Ishikawa (cell line): Measurements from ENCODE around the gene DDX49.

ENCODE experiments used
- CEBPB ChIP-seq: IDR thresholded peaks from 2 replicates; pipeline ENCODE4 v1.6.1; 2012
- CREB1 ChIP-seq: IDR thresholded peaks from 2 replicates; pipeline ENCODE4 v1.6.1; 2012; ENCODE audit warnings: low read depth
- EGR1 ChIP-seq: IDR thresholded peaks from 2 replicates; pipeline ENCODE4 v1.6.1; 2012
- EP300 ChIP-seq: IDR thresholded peaks from 2 replicates; pipeline ENCODE4 v1.6.1; 2012; ENCODE audit warnings: borderline replicate concordance
- FOXM1 ChIP-seq: IDR thresholded peaks from 2 replicates; pipeline ENCODE4 v1.6.1; 2012; ENCODE audit warnings: low read depth, borderline replicate concordance
- MAX ChIP-seq: IDR thresholded peaks from 2 replicates; pipeline ENCODE4 v1.6.1; 2012
- NFIC ChIP-seq: IDR thresholded peaks from 2 replicates; pipeline ENCODE4 v1.6.1; 2012
- RAD21 ChIP-seq: IDR thresholded peaks from 2 replicates; pipeline ENCODE4 v1.6.1; 2012; ENCODE audit warnings: low read depth
- REST ChIP-seq: IDR thresholded peaks from 2 replicates; pipeline ENCODE4 v1.6.1; 2012; ENCODE audit warnings: low read depth, mild to moderate bottlenecking
- TAF1 ChIP-seq: IDR thresholded peaks from 2 replicates; pipeline ENCODE4 v1.6.1; 2012; ENCODE audit warnings: low read depth, mild to moderate bottlenecking
- TCF12 ChIP-seq: IDR thresholded peaks from 2 replicates; pipeline ENCODE4 v1.6.1; 2012; ENCODE audit warnings: low read depth
- TEAD4 ChIP-seq: IDR thresholded peaks from 2 replicates; pipeline ENCODE4 v1.6.1; 2012
- USF1 ChIP-seq: IDR thresholded peaks from 2 replicates; pipeline ENCODE4 v1.6.1; 2012
- YY1 ChIP-seq: IDR thresholded peaks from 2 replicates; pipeline ENCODE4 v1.6.1; 2012; ENCODE audit warnings: low read depth
- ZBTB7A ChIP-seq: IDR thresholded peaks from 2 replicates; pipeline ENCODE4 v1.6.1; 2012; ENCODE audit warnings: low read depth

The DDX49 gene

GRCh38 chr19:18910801-18911436 is 8.6 kb upstream of the DDX49 start:
- TF ChIP-seq RAD21, result no peak
- TF ChIP-seq NFIC, result no peak

GRCh38 chr19:18912933-18913332 is 6.6 kb upstream of the DDX49 start:
- TF ChIP-seq CREB1 (no peak), ZBTB7A (no peak), TCF12 (no peak), NFIC (no peak), EP300 (no peak), CEBPB (no peak), TAF1 (no peak), REST (no peak), MAX (no peak), FOXM1 (no peak), YY1 (no peak), TEAD4 (no peak), EGR1 (no peak), RAD21 (no peak)

- TF ChIP-seq TEAD4 (no peak), YY1 (no peak), FOXM1 (no peak), NFIC (no peak), RAD21 (no peak), TCF12 (no peak), EGR1 (no peak), MAX (no peak), CREB1 (no peak)
These were observed 6.0 kb upstream of the DDX49 start for GRCh38 chr19:18913466-18913865.

GRCh38 chr19:18915639-18916038 is 3.9 kb upstream of the DDX49 start:
- TF ChIP-seq YY1 (no peak), RAD21 (peak; percentile 64)

GRCh38 chr19:18919900-18920214 is 342 bp downstream of the DDX49 start:
- TF ChIP-seq YY1 (no peak), TCF12 (no peak), RAD21 (no peak), TAF1 (no peak), FOXM1 (no peak), CREB1 (no peak), NFIC (no peak), ZBTB7A (no peak), USF1 (no peak), MAX (no peak), TEAD4 (no peak), EP300 (no peak), REST (no peak), EGR1 (no peak), CEBPB (no peak)

- no peak for TF ChIP-seq TAF1
- TF ChIP-seq CREB1, result no peak
- no peak for TF ChIP-seq REST
- TF ChIP-seq RAD21, result no peak
- TF ChIP-seq MAX, result no peak
- no peak for TF ChIP-seq TCF12
- no peak for TF ChIP-seq USF1
- TF ChIP-seq ZBTB7A, result no peak
- no peak for TF ChIP-seq YY1
- no peak for TF ChIP-seq NFIC
- TF ChIP-seq EGR1, result no peak
- TF ChIP-seq FOXM1, result no peak
- no peak for TF ChIP-seq TEAD4
These were observed 885 bp downstream of the DDX49 start for GRCh38 chr19:18920400-18920799.
